Fibroblast of lung (primary cell): ENCODE results near the gene STIM1. TPM values are rescaled to one million over a fixed set of nuclear protein-coding genes. Genes with fewer than 3 reads are reported as not detected.

Experiments
- DNase-seq, 2 donors: peaks; one replicate each; pipeline versions ENCODE4 v3.0.0 to v3.0.0-alpha.2; 2010; ENCODE audit warnings: low read depth in 2 of 2
- H2AFZ ChIP-seq: 2 replicates; pipeline ENCODE4 v1.5.1; 2012; ENCODE audit warnings: low read length, control low read depth, inconsistent platforms
- H3K27ac ChIP-seq: 2 replicates; pipeline ENCODE4 v1.5.1; 2011; ENCODE audit warnings: low read length, control low read depth; ENCODE audit not compliant: insufficient read depth
- H3K27me3 ChIP-seq: 2 replicates; pipeline ENCODE4 v1.5.1; 2011; ENCODE audit warnings: mild to moderate bottlenecking, low read length; ENCODE audit not compliant: control insufficient read depth, insufficient read depth
- H3K36me3 ChIP-seq: 2 replicates; pipeline ENCODE4 v1.5.1; 2011; ENCODE audit warnings: low read length; ENCODE audit not compliant: control insufficient read depth, insufficient read depth
- H3K4me1 ChIP-seq: 2 replicates; pipeline ENCODE4 v1.5.1; 2011; ENCODE audit warnings: low read length; ENCODE audit not compliant: control insufficient read depth, insufficient read depth; ENCODE audit errors: extremely low read depth
- H3K4me2 ChIP-seq: 2 replicates; pipeline ENCODE4 v1.5.1; 2011; ENCODE audit warnings: low read length, control low read depth; ENCODE audit not compliant: insufficient read depth; ENCODE audit errors: extremely low read depth
- H3K4me3 ChIP-seq, 4 experiments: fragments of 200-600 bp in 1 of 4; sonication (generic) in 1 of 4; replicated peaks in 1 of 4; 2 replicates each; pipeline ENCODE4 v1.5.1; 2011 to 2016; ENCODE audit warnings: low read length in 4 of 4, low read depth in 3 of 4, mild to moderate bottlenecking in 3 of 4, control low read depth in 2 of 4, inconsistent platforms in 1 of 4, mixed read lengths in 1 of 4; ENCODE audit not compliant: insufficient read depth in 1 of 4; ENCODE audit errors: control extremely low read depth in 1 of 4
- H3K79me2 ChIP-seq: 2 replicates; pipeline ENCODE4 v1.5.1; 2012; ENCODE audit warnings: mild to moderate bottlenecking, low read length, inconsistent platforms; ENCODE audit not compliant: control insufficient read depth, insufficient read depth
- H3K9ac ChIP-seq: 2 replicates; pipeline ENCODE4 v1.5.1; 2011; ENCODE audit warnings: mild to moderate bottlenecking, low read length, control low read depth; ENCODE audit not compliant: insufficient read depth
- H3K9me3 ChIP-seq: 2 replicates; pipeline ENCODE4 v1.5.1; 2012; ENCODE audit warnings: low read depth, low read length; ENCODE audit not compliant: control insufficient read depth, insufficient read depth
- H4K20me1 ChIP-seq: 2 replicates; pipeline ENCODE4 v1.5.1; 2011; ENCODE audit warnings: low read length; ENCODE audit not compliant: control insufficient read depth, insufficient read depth; ENCODE audit errors: extremely low read depth
- CTCF ChIP-seq, 2 donors: IDR thresholded peaks in 1 of 2; conservative IDR thresholded peaks in 1 of 2; 1 replicate in 1 of 2; 2 replicates in 1 of 2; pipeline ENCODE4 v1.5.1; 2011 to 2012; ENCODE audit warnings: low read length in 2 of 2, control low read depth in 1 of 2, inconsistent platforms in 1 of 2, low read depth in 1 of 2, mild to moderate bottlenecking in 1 of 2
- EZH2 ChIP-seq: IDR thresholded peaks from 2 replicates; pipeline ENCODE4 v1.5.1; 2012; ENCODE audit warnings: low read length, control low read depth, mild to moderate bottlenecking; ENCODE audit errors: missing control alignments
- polyA plus RNA-seq, 2 donors: library from polyadenylated mRNA; depleted of rRNA in 1 of 2; stranded (reverse) in 1 of 2; unstranded in 1 of 2; fragments of >200 nt; gene quantifications; 2 replicates each; pipeline ENCODE4 v1.2.1, GENCODE V29; 2011 to 2012; ENCODE audit warnings: missing spikeins in 1 of 2
- total RNA-seq: library from RNA; depleted of rRNA; stranded (reverse); fragments of >200 nt; gene quantifications from 2 replicates; pipeline ENCODE4 v1.2.1, GENCODE V29; 2014

Gene STIM1
- total and polyA plus RNA-seq, 2 donors (not counting 1 experiment from before 2014, with no cell fraction given) = 38.1 to 44.6 TPM

- Histone ChIP-seq H2AFZ (no peak overlapping the region), H3K9ac (no peak overlapping the region), H3K4me1 (no peaks in the 10 kb centered on the region), H3K27ac (no peak overlapping the region), H3K79me2 (no peaks in the 10 kb centered on the region), H3K9me3 (no peaks in the 10 kb centered on the region), H4K20me1 (no peaks in the 10 kb centered on the region), H3K27me3 (no peaks in the 10 kb centered on the region), H3K36me3 (no peaks in the 10 kb centered on the region), H3K4me2 (no peak overlapping the region), H3K4me3 (no peak overlapping the region)
- TF ChIP-seq CTCF (conservative IDR thresholded peaks at IDR 0.05 in 1 of 2, IDR thresholded peaks at IDR 0.05 in 1 of 2; ENCODE audit: low read depth in 1 of 2, low read length in 2 of 2) (no peak), EZH2 (no peak)
- no peak for DNase-seq
These were observed 36.7 kb downstream of the STIM1 start for GRCh38 chr11:3892156-3892555.

DNA sequence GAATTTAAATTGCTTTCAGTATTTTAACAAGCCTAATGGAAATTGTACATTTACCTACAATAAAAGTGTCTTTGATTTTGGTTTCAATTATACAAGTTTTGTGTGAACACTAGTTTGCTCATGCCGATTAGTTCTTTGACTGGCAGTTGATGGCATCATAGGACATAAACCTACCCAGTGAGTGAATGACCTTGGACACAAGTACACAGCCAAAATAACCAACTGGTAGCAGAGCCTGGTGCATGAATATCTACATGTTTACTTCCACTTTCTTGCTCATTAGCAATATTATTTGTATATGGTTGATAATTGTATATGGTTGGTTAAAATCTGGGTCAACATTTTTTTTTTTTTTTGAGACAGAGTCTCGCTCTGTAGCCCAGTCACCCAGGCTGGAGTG lies 37.8 kb downstream of the STIM1 start:
- no peaks in the 10 kb centered on the region for H3K4me1 ChIP-seq
- no peak overlapping the region for H3K4me2 ChIP-seq
- no peak overlapping the region for H3K27ac ChIP-seq
- no peak for TF ChIP-seq EZH2
- H4K20me1 ChIP-seq = no peaks in the 10 kb centered on the region
- no peak overlapping the region for H2AFZ ChIP-seq
- no peak overlapping the region for H3K4me3 ChIP-seq
- no peaks in the 10 kb centered on the region for H3K9me3 ChIP-seq
- no peak for DNase-seq
- H3K27me3 ChIP-seq = no peaks in the 10 kb centered on the region
- H3K79me2 ChIP-seq = no peaks in the 10 kb centered on the region
- H3K36me3 ChIP-seq = no peaks in the 10 kb centered on the region
- no peak overlapping the region for H3K9ac ChIP-seq

- no peaks in the 10 kb centered on the region for H4K20me1 ChIP-seq
- TF ChIP-seq CTCF (conservative IDR thresholded peaks at IDR 0.05 in 1 of 2, IDR thresholded peaks at IDR 0.05 in 1 of 2; ENCODE audit: low read depth in 1 of 2, low read length in 2 of 2) = no peak
- H3K79me2 ChIP-seq = no peaks in the 10 kb centered on the region
- H3K4me1 ChIP-seq = no peaks in the 10 kb centered on the region
- H2AFZ ChIP-seq = peak overlapping the region; percentile 11
- H3K36me3 ChIP-seq = no peaks in the 10 kb centered on the region
- H3K27ac ChIP-seq = no peak overlapping the region
- H3K9me3 ChIP-seq = no peaks in the 10 kb centered on the region
- peak in 1 of 2 donors; percentile 14 for DNase-seq
- no peak overlapping the region for H3K4me2 ChIP-seq
- H3K27me3 ChIP-seq = no peaks in the 10 kb centered on the region
- no peak overlapping the region for H3K9ac ChIP-seq
- H3K4me3 ChIP-seq = no peak overlapping the region
These were observed 38.8 kb downstream of the STIM1 start for GRCh38 chr11:3894128-3894731.
